ENCODE results near the gene C16orf96. TPM values are rescaled to one million over a fixed set of nuclear protein-coding genes. Genes with fewer than 3 reads are reported as not detected.

C16orf96 gene
- total and polyA plus RNA-seq, 2 of the 8 experiments (the other 6 are each of a cell fraction or from before 2014, with no cell fraction given): 1.0 to 1.3 TPM

- Histone ChIP-seq H2BK20ac (ENCODE audit: low read length) (no peak overlapping the region), H3K23me2 (ENCODE audit: low read depth, low read length) (peaks cover 2% of the 10 kb centered on the region; the same call in 1 of the 2 replicates), H3K79me2 (ENCODE audit: control insufficient read depth in 1 of 2, insufficient read depth in 2 of 2, low read length in 2 of 2) (peaks cover 10 to 29% of the 10 kb centered on the region in 2 experiments), H3K14ac (ENCODE audit: insufficient read length) (no peak overlapping the region), H3K56ac (replicated peaks; ENCODE audit: insufficient read length, low read depth, low read length) (no peak overlapping the region), H3K4me3 (ENCODE audit: extremely low read depth in 1 of 4, insufficient read depth in 2 of 4, low read depth in 3 of 4, low read length in 4 of 4) (no peak overlapping the region), H4K20me1 (replicated peaks in 1 of 2; ENCODE audit: control insufficient read depth in 1 of 2, insufficient read depth in 2 of 2, low read length in 2 of 2) (peaks cover 0 to 8% of the 10 kb centered on the region in 2 experiments), H3K4me1 (replicated peaks in 1 of 4; ENCODE audit: control insufficient read depth in 3 of 4, insufficient read depth in 4 of 4, low read length in 3 of 4) (peaks cover 0 to 12% (median 8%) of the 10 kb centered on the region in 4 experiments; a peak in 6 of 7 replicates), H3K9me3 (ENCODE audit: insufficient read depth in 2 of 2, low read depth in 1 of 2, low read length in 1 of 2) (no peaks in the 10 kb centered on the region), H3K18ac (ENCODE audit: extremely low read depth, low read length) (no peak overlapping the region), H2BK5ac (ENCODE audit: low read depth, low read length) (no peak overlapping the region), H2BK12ac (ENCODE audit: low read depth, low read length) (no peak overlapping the region), H4K5ac (ENCODE audit: insufficient read length, low read depth, low read length) (no peak overlapping the region), H3K9ac (replicated peaks in 1 of 4; ENCODE audit: extremely low read depth in 1 of 4, low read depth in 3 of 4, low read length in 3 of 4) (no peak overlapping the region), H3K4ac (replicated peaks; ENCODE audit: insufficient read length, low read depth, low read length) (no peak overlapping the region), H2BK120ac (replicated peaks; ENCODE audit: low read depth, low read length) (no peak overlapping the region), H2BK15ac (ENCODE audit: low read length) (peak overlapping the region; percentile 72; the same call in 1 of the 2 replicates), H2AFZ (ENCODE audit: low read length) (no peak overlapping the region), H2AK5ac (ENCODE audit: low read depth, low read length) (no peak overlapping the region), H4K91ac (replicated peaks; ENCODE audit: insufficient read length, low read length) (no peak overlapping the region), H3K79me1 (ENCODE audit: low read depth, low read length) (peaks cover 16% of the 10 kb centered on the region), H3K4me2 (ENCODE audit: insufficient read depth in 1 of 2, low read depth in 2 of 2, low read length in 2 of 2) (no peak overlapping the region; a peak in 1 of 4 replicates), H4K8ac (ENCODE audit: extremely low read depth, insufficient read depth, low read length) (no peak overlapping the region), H3K27ac (ENCODE audit: low read depth, low read length) (no peak overlapping the region), H3K23ac (ENCODE audit: insufficient read length) (no peak overlapping the region), H3K27me3 (replicated peaks in 1 of 4; ENCODE audit: control insufficient read depth in 3 of 4, extremely low read depth in 1 of 4, insufficient read depth in 3 of 4, low read length in 3 of 4) (no peaks in the 10 kb centered on the region), H3K36me3 (ENCODE audit: control insufficient read depth in 2 of 4, insufficient read depth in 4 of 4, low read length in 3 of 4) (no peaks in the 10 kb centered on the region)
- no peak for DNase-seq (ENCODE audit: low read depth in 1 of 2, low spot score in 2 of 2)
- CTCF ChIA-PET (ENCODE audit: partially characterized antibody): interaction anchor here (0.8 to 3.5 kb wide), 47 partner anchors 7 to 308 kb away, joined by 3 to 24 read pairs (median 4); partner anchors contain the start of genes C16orf96, CDIP1, HMOX2 and NUDT16L1
- POLR2A ChIA-PET (ENCODE audit: partially characterized antibody): interaction anchor here (0.6 to 4.8 kb wide), 9 partner anchors 9 to 151 kb away, joined by 3 to 69 read pairs (median 3); partner anchors contain the start of genes CDIP1 and UBALD1
- 86% methylated on average over 7 of the region's 7 CpGs; no CpG with 5 or more reads in 1 of the 2 experiments for WGBS, 2 experiments (ENCODE audit: extremely low coverage in 1 of 2, insufficient coverage in 1 of 2, insufficient read length in 1 of 2, insufficient replicate concordance in 2 of 2, low coverage in 1 of 2, low lambda C conversion rate in 2 of 2, missing lambda C conversion rate in 1 of 2)
- FAIRE-seq: no peak
- TF ChIP-seq TAF7 (optimal IDR thresholded peaks at IDR 0.05; ENCODE audit: borderline replicate concordance, low read depth, low read length) (no peak), RFX5 (IDR thresholded peaks at IDR 0.05; ENCODE audit: borderline replicate concordance, low read depth, low read length) (no peak), SP4 (IDR thresholded peaks at IDR 0.05; ENCODE audit: low read length) (no peak)
Observed at GRCh38 chr16:4623593-4623992, 67.5 kb downstream of the C16orf96 start.

Measured in H1 (cell line).